HG03558 (cell line): Measurements from ENCODE around the gene MXD3.
"Not testable (repeated sequence)": the region's sequence is repeated elsewhere in the genome, so short reads cannot be mapped to it uniquely, and the experiment has no call there.

Experiments used
- ATAC-seq: cut with Tn5 transposase; IDR thresholded peaks from one replicate; pipeline ENCODE4 v1.9.1; 2021; ENCODE audit warnings: moderate number of reproducible peaks; ENCODE audit not compliant: unreplicated experiment; ENCODE audit errors: extremely low read depth

MXD3 gene

GRCh38 chr5:177311723-177312648 lies at the start of gene MXD3:
TSS of gene MXD3 (minus strand) at chr5:177311898. CDS start at chr5:177311830, 68 bp downstream.
- ATAC-seq = peak; percentile 39

GRCh38 chr5:177360740-177361139 lies 49.0 kb upstream of the MXD3 start:
- not testable (repeated sequence) for ATAC-seq

- ATAC-seq = no peak
These were observed 48.2 kb upstream of the MXD3 start for GRCh38 chr5:177359860-177360259.

GRCh38 chr5:177359451-177359851 lies 47.8 kb upstream of the MXD3 start:
- ATAC-seq = no peak

GRCh38 chr5:177358370-177358819 lies 46.7 kb upstream of the MXD3 start:
- no peak for ATAC-seq

- ATAC-seq = peak; percentile 81
These were observed 46.0 kb upstream of the MXD3 start, which contains the start of gene RGS14 for GRCh38 chr5:177357459-177358351. TSS of gene RGS14 (plus strand) at chr5:177357924. CDS start at chr5:177358025, 101 bp downstream.

GRCh38 chr5:177357146-177357458 lies 45.4 kb upstream of the MXD3 start:
- no peak for ATAC-seq

GRCh38 chr5:177356746-177357145 lies 45.0 kb upstream of the MXD3 start:
- ATAC-seq = no peak

GRCh38 chr5:177355868-177356168 lies 44.1 kb upstream of the MXD3 start:
- ATAC-seq = no peak

- ATAC-seq = no peak
These were observed 43.6 kb upstream of the MXD3 start for GRCh38 chr5:177355162-177355867.

- no peak for ATAC-seq
These were observed 43.0 kb upstream of the MXD3 start for GRCh38 chr5:177354711-177355110.

- ATAC-seq = no peak
These were observed 42.6 kb upstream of the MXD3 start for GRCh38 chr5:177354256-177354655.

- ATAC-seq = no peak
These were observed 41.4 kb upstream of the MXD3 start for GRCh38 chr5:177353093-177353492.

- peak; percentile 74 for ATAC-seq
These were observed 40.0 kb upstream of the MXD3 start, which contains the start of gene LMAN2 for GRCh38 chr5:177351392-177352329. TSS of gene LMAN2 (minus strand) at chr5:177351668. CDS start at chr5:177351647, 21 bp downstream.

GRCh38 chr5:177350776-177351391 lies 39.2 kb upstream of the MXD3 start:
- ATAC-seq = no peak

GRCh38 chr5:177349762-177350161 lies 38.1 kb upstream of the MXD3 start:
- ATAC-seq = no peak

GRCh38 chr5:177349362-177349647 lies 37.6 kb upstream of the MXD3 start:
- ATAC-seq = no peak

GRCh38 chr5:177347699-177348098 lies 36.0 kb upstream of the MXD3 start:
- no peak for ATAC-seq

- ATAC-seq = no peak
These were observed 35.1 kb upstream of the MXD3 start for GRCh38 chr5:177346820-177347219.
